COLO829 (cell line): ENCODE data around the gene PNPLA3.

Experiments used
- DNase-seq: peaks from one replicate; pipeline ENCODE4 v3.0.0; 2012; ENCODE audit warnings: low spot score

Gene PNPLA3

DNA sequence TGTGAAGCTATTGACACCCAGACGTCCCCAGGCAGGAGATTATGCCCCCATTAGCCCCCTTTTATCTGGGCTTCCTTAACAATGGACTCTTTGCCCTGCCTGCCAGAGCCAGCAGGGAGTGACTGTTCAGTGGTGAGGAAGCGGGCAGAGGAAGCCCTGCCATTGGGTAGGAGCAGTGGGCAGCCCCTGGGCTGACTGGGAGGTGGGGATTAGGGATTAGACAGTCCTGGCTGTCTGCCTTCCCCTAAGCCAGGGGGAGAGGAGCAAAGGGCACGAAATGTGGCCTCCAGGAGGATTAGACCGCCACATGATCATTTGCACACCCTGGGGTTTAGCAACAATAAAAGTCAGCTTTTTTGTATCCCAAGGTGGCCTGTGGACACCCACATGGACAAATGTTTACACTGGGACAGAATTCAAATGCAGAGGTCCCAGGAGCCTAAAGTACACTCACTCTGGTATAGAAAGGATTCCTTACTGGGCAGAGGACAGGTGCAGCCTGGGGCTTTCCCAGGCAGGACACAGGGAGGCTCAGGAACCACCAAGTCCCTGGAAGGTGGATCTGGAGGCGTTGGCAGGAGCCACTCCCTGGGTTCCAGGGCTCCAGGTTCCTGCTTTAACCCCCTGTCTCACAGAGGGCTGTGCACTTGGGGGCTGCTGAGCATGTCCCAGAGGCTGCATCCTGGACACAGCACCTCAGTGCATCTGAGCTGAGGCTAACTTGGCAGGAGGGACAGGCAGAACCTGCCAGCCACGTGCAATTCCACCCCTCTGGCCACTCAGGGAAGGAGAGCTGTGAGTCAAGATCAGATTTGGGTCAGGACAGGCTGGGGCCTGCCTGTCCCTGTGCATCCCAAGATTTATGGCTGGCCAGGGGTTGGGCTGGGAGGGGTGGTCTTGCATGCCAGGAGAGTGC is 2.1 kb downstream of the PNPLA3 start:
- DNase-seq, result peak; percentile 53

- DNase-seq, result no peak
Measured at GRCh38 chr22:43926349-43926710, 2.7 kb downstream of the PNPLA3 start.

DNA sequence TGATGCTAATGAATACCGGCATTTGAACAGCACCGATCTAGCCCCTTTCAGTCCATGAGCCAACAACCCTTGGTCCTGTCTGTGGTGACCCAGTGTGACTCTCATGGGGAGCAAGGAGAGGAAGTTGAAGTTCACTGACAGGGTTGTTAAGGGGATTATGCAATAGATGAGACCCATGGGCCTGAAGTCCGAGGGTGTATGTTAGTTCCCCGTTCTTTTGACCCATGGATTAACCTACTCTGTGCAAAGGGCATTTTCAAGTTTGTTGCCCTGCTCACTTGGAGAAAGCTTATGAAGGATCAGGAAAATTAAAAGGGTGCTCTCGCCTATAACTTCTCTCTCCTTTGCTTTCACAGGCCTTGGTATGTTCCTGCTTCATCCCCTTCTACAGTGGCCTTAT is 4.9 kb downstream of the PNPLA3 start:
- no peak for DNase-seq

DNA sequence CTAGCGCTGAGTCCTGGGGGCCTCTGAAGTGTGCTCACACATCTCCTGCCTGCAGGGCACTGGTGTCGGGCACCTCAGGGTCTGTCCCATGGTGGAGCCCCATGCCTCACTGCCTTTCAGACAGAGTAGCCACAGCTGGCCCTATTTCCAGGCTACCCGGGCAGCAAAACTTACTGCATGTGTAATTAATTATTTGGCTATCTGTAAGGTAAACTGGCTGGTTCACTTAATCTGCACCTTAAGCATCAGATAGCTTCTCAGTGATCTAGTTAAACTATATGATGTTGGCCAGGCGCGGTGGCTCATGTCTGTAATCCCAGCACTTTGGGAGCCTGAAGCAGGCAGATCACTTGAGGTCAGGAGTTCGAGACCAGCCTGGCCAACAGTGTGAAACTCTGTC is 5.3 kb downstream of the PNPLA3 start:
- DNase-seq, result no peak

- DNase-seq, result no peak
Measured at GRCh38 chr22:43931771-43932170, 8.2 kb downstream of the PNPLA3 start.

GRCh38 chr22:43941449-43941848 is 17.8 kb downstream of the PNPLA3 start:
- DNase-seq, result no peak

DNA sequence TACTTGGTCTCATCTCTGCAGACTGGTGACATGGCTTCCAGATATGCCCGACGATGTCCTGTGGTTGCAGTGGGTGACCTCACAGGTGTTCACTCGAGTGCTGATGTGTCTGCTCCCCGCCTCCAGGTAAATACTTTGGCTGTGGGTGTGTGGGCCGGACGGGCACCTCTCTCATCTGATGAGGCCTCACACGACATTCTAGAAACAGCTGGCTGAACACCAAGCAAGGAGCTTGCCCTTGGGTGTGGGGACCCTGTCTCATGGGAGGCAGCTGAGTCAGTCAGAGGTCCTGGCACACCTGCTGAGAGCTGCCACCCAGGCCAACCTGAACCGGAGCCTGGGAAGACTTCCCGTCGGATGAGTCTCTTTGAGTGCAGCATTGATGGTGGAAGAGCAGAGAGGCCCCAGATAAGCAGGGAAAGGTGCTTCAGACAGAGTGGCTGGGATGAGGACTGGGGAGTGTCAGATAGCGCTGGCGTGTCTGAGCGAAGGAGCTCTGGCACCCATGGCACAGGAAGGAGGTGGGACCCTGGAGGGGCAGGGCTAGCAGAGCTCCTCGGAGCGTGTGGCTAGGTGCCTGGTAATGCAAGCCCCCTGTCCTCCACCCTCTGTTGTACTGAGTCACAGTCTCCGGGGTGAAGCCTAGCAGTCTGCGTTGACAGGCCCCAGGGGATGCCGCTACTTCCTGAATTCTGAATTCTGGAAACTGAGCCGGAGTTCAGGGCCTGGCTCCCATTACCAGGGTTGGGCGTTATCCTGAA is 21.2 kb downstream of the PNPLA3 start:
- DNase-seq, result no peak

DNA sequence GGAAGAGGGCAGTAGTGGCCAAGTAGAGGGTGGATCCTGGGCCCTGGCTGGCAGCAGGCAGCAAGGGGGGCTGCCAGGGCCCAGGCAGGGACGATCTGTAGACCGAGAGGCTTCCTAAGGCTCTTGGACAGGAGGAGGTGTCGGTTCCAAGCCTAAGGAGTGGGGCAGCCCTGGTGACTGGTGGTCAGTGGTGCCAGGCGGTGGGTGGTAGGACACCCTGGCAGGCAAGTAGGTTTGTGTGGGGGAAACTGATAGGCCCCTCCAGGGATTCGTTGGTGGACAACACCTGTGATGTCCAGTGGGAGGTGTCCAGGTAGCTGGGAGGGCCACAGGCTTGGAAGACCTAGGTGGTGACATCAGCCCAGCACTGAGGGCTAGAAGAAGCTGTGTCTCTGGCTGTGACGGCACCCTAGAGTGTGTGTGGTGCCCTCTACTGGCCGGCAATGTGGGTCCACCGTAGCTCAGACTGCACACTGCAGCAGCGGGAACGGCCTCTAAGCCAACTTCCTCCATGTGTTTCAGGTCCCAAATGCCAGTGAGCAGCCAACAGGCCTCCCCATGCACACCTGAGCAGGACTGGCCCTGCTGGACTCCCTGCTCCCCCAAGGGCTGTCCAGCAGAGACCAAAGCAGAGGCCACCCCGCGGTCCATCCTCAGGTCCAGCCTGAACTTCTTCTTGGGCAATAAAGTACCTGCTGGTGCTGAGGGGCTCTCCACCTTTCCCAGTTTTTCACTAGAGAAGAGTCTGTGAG is 22.2 kb downstream of the PNPLA3 start:
- peak; percentile 80 for DNase-seq

GRCh38 chr22:43946384-43946667 is 22.7 kb downstream of the PNPLA3 start:
- peak; percentile 24 for DNase-seq

- no peak for DNase-seq
Measured at GRCh38 chr22:43948836-43949406, 25.3 kb downstream of the PNPLA3 start.

GRCh38 chr22:43951391-43951790 is 27.8 kb downstream of the PNPLA3 start:
- DNase-seq, result no peak

DNA sequence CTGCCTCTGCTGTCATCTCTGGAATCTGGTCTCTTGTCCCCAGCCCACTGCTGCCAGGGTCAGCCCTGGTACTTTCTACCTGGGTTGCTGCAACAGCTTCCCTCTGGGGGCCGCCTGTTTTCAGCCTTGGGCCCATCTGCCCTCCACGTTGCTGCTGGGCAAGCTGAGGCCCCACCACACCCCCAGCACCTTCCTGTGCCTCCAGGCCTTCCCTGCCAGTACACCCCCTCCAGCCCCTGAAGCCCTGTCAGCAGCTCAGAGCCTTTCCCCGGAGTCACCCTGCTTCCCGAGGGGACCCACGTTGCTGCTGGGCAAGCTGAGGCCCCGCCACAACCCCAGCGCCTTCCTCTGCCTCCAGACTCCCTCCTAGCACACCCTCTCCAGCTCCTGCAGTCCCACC is 28.4 kb downstream of the PNPLA3 start:
- no peak for DNase-seq

DNA sequence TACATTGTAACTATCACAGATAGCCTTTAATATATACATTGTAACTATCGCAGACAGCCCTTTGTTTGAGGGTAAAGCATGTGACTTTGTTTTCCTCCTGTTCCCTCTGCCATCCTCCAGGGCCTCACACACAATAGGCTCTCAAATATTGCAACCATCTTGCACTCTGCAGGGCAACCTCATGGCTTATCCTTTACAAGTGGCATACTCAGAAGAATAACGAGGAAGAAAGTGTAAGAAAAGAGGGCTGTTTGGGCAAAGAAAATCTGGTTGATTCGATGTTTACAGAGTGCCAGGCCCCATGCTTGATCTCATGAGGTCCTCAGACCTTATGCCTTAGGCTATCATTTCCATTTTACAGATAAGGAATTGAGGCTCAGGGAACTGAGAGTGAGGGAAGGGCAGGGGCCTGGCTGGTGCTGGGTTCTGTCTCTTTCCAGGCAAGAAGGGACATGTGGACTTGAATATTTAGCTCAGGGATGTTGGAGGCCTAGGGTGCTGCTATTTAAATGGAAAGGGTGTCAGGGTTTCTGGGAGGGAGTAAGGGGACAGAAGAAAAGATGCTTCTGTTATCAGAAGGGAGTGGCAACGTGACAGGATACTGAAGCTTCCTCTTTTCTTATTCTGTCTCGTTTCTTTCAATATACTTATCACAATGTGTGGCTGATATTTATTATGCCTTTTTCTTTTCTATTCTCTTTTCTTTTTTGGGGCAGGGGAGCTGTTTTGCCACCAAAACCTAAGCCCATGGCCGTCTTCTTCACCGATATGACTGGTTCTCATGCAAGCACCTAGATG is 30.6 kb downstream of the PNPLA3 start:
- no peak for DNase-seq

DNA sequence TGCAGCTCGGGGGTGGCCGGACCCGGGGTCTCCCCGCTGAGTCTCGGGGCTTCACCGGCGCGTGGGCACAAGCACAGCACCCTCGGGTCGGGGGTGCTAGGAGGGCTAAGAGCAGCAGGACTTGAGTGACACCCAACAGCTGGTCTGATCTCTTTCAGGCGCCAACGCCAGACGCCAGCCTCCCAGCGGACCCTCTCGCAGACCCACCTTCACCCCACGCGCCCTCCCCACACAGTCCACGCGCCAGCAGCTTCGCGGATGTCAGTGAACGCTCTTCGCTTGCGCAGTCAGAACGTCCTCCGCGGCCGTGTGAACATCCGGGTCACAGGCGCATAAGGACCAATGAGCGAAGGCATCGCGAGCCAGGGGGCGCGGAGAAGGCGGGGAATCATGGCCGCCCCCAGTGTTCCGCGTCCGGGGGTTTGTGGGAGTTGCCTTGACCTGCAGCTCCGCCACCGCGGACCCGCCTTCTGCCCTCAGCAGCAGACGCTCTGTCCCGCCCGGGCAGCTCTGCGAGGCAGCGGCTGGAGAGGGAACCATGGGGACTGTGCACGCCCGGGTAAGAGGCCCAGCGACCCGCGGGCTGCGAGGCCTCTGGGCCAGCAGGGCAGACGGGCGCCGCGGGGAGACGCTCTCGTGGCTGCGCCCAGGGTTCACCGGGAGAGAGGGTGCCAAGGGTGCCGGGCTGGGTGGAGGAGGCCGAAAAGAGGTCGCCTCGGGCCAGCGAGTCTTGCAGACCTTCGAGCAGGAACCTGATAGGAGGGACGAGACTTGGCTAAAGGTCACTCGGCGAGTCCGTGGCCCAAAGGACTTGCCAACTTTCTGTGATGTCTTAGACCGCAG is 31.7 kb downstream of the PNPLA3 start, which contains the start of gene SAMM50:
Gene SAMM50, plus strand, starts transcription at position 403 of the 843 bp plus-strand sequence. Its CDS starts 136 bp downstream, at position 539.
- DNase-seq, result peak; percentile 95

DNA sequence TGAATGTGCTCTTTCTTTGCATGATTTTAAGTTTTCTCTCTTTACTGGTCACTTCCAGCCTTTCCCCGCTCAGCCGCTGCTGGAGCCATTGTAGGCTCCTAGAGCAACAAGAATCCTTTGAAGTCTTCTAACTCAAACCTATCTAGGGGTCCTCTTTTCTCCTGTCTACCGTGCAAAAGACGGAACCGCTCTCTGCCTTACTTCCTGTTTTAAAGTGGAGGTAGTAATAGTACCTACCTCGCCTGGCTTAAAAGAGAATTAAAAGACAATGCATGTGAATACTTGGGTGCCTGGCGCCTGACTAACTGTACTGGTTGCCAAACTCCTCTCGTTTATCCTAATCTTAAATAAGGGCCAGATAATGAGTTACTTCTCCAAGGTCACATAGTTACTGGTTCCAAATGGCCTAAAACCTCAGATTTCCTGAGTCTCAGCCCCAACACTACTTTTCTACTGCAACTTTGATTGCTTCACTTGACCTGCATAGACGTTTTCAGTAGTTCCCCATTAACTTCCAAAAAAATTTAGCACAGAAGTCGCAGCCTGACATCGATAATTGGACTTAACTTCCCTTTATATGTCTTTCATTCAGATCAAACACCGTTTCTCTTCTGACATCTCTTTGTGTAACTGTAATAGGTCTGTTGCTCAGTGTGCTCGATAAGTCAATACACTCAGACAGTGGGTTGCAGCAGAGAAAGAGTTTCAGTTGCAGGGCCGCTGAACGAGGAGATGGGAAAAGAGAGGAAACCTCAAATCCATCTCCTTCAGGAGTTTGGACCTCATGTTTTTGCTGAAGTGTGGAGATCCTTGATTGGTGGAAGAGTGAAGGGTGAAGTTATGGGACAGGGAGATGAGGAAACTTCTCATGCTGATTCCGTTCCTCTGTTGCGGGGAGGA is 32.5 kb downstream of the PNPLA3 start:
- no peak for DNase-seq

DNA sequence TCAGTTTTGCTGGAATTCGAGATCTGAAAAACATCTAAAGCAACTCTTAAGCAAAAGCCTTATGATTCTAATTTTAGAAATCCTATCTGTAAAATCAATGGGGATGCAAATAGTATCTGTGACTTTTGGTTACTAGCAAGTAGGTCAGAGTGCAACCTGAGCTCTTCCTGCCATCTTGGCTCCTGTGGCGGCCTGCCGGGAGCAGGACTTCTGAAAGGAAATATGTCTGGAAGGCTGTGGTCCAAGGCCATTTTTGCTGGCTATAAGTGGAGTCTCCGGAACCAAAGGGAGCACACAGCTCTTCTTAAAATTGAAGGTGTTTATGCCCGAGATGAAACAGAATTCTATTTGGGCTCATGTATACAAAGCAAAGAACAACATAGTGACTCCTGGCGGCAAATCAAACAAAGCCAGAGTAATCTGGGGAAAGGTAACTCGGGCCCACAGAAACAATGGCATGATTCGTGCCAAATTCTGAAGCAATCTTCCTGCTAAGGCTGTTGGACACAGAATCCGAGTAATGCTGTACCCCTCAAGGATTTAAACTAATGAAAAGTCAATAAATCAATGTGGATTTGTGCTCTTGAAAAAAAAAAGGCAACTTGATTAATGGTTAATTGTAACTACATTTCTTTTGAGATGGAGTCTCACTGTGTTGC is 33.3 kb downstream of the PNPLA3 start:
- no peak for DNase-seq

- no peak for DNase-seq
Measured at GRCh38 chr22:43957871-43958270, 34.3 kb downstream of the PNPLA3 start.

DNA sequence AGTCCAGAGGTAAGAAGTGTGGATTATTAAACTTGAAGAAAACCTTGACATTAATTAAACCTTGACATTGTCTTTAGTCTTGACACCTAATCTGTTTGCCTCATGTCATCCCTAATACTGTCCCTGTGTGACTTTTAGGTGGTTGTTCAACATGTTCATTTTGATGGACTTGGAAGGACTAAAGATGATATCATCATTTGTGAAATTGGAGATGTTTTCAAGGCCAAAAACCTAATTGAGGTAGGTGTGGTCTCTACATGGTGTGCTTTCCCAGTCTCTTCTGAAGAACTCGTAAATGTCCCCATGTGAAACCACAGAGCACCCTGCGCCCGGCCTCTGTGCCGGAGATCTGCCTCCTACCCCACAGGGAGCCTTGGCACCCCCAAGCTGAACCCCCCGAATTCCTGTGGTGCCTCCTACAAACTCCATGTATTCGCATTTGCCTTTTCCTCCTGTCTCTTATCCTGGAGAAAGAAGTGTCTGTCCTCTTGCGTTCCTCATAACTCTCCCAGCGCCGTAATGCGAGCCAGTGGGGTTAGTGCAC is 40.8 kb downstream of the PNPLA3 start:
- DNase-seq, result no peak

GRCh38 chr22:43967069-43967468 is 43.5 kb downstream of the PNPLA3 start:
- DNase-seq, result no peak
